NAMALWA (cell line): ENCODE data around the gene CLPSL2.

Experiments used
- DNase-seq: peaks from one replicate; pipeline ENCODE4 v3.0.0-alpha.2; 2015; ENCODE audit warnings: low spot score

Gene CLPSL2

DNA sequence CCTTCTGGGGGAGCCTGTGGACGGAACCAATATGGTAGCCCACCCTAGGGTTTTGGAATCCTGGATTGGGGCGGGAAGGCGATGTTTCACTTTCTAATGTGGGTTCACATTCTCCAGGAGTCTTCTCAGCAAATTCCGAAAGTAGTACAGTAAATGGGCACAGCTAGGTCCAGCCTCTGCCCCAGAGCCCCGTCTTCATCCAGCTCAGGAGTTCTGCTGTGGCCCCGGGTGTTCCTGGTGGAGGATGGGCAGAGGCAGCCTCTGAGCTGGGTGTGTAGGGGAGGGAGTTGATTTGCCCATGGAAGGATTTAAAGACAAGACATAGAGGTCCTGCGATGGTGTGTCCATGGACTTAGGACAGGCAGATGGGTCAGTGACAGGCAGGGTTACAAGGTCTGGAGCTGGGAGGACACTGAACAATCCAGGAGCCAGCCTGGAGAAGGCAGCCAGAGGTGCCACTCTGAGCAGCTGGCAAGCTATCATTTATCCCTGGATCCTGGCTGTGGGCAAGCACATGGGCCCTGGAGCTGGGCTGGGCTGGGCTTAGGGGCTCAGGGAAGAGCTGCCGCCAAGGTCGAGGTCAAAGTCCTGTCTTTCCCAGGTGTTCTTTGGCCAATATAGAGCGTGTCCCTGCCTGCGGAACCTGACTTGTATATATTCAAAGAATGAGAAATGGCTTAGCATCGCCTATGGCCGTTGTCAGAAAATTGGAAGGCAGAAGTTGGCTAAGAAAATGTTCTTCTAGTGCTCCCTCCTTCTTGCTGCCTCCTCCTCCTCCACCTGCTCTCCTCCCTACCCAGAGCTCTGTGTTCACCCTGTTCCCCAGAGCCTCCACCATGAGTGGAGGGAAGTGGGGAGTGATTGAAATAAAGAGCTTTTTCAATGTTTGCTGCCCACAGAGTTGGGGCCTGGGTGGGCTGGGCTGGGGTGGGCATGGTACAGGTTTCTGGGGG, 11.1 kb downstream of the CLPSL2 start:
- DNase-seq, result no peak

DNA sequence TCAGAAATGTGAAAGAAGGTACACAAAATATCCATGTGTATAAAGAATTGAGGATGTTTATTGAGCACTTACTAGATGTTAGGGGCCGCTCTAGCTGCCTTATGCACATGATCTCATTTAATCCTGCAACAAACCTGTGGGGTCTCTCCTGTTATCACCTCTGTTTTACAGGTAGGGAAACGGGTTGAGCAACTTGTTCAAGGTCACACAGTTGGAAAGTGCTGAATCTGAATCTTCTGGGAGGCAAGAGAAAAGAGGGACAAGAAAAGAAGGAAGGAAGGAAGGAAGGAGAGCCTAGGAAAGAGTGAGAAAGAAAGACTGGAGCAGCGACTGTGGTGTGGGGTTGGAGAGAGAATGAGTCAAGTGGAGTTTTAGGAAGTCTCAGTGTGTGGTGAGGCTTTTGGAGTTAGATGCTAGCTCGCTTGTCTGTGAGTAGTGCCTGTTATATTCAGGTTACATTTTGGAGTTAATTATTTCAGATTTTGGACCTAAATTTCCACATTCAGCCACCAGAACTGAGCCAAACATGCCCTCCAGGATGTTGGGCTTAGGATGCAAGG, 12.1 kb downstream of the CLPSL2 start:
- no peak for DNase-seq

DNA sequence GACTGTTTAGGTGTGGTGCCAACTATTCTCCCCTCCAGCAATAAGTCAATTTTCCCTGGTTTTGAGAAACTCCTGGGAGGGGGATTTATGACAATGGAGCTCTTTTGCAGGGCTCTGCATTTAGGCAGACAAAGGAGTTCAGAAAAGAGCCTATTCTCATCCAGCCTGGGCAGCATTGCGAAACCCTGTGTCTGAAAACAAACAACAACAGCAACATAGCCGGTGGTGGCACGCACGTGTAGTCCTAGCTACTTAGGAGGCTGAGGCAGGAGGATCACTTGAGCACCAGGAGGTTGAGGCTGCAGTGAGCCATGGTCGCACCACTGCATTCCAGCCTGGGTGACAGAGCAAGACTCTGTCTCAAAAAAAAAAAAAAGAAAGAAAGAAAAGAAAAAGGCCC, 14.3 kb downstream of the CLPSL2 start:
- DNase-seq, result no peak

DNA sequence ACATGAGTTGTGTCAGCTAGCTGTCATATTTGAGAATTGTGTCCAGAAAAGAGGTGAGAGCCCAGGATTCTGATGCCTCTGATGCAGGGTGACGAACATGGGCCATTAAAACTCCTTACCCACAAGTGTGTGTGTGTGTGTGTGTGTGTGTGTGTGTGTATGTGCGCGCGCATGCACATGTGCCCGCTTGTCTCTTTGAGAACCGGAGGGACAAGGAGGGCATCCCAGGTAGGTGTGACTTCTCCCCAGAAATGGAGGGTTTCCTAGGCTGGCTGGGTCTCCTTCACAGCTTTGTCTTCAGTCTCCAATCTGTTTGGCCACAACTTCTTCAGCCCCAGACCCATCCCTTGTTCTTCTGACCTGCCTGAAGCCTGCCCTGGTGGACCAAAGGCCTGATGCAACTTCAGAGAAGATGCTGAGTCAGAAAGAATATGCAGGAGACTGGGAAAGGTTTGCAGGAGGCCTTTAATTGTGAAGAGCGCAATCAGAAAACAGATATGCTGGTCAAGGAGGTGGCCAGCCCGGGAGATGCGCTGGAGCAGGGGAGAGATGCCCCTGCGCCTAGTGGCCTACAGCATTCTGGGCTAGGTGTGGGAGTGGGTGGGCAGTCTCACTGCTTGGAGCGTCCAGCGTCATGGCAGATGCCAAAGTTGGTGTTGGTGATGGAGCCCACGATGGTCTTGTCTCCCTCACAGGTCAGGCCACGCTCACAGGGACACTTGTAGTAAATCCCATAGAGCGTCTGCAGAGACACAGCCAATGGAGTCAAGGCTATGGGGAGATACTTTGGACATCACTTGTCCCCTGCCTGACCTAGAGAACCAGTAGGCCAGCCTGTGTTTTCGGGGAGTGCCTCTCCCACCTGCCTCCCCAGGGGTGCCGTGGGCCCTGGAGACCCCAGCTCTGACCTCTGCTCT, 18.4 kb downstream of the CLPSL2 start:
- DNase-seq, result no peak

DNA sequence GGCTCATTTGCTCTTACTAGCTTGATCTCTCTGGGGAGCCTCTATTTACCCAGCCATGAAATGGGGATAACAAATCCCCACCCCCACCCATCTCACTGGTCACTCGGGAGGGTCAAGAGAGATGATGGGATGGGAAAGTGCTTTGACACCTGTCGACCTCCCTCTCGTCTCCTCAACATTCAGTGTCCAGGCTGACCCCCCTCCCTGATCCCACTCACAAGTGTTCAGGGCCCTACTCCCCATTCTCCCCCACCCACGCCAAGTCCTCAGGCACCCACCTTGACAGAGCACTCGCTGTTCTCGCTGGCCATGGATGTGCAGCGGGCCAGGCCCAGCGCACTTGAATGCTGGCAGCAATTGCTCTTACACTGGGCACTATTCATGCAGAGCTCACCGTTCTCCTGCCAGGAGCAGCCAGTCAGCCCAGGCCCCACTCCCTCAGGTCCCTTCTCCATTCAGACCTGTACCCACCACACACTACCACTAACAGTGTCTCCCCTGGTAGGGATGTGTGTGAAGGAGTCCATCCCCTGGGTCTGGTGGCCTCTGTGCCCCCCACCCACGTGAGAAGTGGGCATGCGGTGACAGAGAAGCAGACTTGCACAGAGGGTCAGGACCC, 19.2 kb downstream of the CLPSL2 start:
- no peak for DNase-seq

DNA sequence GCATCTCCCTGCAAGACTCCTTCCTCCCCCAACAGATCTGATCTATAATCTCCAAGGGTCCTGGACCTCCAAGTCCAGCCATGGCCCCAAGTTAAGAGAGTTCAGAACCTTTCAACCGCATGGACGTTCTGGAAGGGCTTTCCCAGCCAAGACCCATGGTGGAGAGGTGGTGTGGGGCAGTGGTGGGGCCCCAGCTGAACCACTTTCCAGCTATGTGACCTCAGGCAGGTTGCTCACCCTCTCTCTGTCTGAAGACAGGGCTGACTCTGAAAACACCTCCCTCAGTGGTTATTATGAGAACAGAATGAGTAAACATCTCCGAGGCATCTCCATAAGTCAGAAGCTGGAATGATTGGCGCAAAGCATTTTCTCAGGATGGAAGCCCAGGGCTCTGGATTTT, 19.8 kb downstream of the CLPSL2 start:
- no peak for DNase-seq

DNA sequence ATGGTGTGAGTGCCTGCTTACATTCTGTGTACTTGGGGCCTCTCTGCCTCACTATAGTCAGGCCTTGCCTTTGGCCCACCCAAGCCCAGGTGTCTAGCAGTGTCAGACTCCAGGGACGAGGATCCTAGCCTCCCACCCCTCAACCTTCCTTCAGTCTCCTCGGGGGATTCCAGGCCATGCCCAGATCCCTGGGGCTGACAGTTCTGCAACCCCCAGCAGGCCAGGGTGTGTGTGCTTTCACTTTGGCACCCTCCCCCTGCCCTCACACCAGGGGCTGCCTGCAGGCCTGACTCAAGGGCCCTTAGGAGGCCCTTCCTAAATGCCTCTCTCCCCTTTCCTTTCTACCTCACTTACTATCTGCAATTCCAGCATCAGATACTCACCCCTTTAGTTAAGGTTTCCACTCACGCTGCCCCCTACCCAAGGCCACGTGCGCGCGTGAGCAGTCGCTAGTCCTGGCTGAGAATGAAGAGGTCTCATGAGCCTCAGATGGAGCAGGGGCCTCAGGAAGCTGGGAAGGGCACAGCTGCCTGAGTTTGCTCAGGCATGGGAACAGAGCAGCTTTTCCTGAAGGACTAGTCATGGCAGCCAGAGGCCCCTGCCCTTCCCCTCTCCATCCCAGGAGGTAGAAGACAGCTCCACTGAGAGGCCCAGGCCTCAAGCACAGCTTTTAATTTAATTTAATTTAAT, 21.6 kb downstream of the CLPSL2 start:
- DNase-seq, result no peak

DNA sequence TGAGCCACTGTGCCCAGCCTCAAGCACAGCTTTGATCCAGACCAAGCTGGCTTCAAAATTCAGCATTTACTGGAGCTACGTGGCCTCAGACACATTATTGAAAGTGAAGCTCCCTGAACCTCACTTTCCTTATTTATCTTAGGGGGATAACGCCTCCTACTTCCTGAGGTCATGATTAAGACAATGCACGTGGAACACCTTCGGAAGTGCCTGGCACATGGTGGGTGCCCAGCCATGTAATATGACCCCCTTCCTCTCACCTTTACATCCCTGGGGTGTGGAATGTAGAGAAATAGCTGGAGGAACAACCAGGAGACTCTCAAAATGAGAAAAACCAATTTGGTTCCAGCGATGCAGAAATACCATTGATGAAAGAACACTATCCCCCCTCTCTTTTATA, 22.3 kb downstream of the CLPSL2 start:
- DNase-seq, result no peak

DNA sequence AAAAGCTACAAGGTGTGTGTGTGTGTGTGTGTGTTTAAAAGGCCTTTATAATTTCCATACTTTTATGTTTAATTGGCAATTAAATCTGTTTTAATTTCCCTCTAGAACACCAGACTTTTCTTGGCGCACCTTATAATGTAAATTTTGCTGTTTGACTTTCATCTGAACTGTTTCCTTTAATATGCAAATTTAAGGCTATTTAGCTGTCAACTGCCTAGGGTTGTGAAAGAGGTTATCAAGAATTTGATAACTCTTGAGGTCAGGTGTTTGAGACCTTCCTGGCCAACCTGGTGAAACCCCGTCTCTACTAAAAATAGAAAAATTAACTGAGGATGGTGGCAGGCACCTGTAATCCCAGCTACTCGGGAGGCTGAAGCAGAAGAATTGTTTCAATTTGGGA, 24.8 kb downstream of the CLPSL2 start:
- no peak for DNase-seq

DNA sequence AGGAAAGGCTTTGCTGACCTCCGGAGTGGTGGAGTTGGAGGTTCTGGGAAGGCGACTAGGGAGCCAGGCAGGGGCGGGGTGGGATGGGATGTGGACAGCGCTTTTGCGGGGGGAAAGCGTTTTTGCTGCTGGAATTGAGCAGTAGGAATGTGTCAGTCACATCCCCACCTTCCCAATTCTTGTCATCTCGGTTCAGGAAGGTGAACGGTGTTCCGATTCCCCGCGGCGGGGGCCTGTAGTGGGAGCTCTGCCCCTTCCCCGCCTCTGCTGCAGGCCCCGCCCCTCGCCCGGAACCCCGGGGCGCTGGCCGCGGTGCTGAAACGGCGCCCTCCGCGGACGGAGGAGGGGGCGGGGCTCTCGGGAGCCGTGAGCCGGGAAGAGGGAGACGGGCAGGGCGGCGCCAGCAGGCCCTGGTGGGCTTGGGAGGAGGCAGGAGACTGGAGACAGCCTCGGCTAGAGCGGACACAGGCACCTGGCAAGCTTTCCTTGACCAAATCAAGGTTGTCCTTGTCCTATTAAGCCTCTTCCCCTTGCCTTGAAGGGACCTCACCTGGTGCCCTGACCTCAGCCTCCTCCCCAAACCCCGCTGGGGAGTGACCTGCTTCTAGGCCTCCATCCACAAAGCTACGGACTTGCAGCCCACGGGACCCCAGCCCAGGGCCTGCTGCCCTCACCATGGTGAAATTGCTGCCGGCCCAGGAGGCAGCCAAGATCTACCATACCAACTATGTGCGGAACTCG, 28.8 kb downstream of the CLPSL2 start, which contains the start of gene LHFPL5:
Gene LHFPL5, plus strand, starts transcription at position 357 of the 741 bp plus-strand sequence. Its CDS starts 319 bp downstream, at position 676.
- DNase-seq, result peak; percentile 62

DNA sequence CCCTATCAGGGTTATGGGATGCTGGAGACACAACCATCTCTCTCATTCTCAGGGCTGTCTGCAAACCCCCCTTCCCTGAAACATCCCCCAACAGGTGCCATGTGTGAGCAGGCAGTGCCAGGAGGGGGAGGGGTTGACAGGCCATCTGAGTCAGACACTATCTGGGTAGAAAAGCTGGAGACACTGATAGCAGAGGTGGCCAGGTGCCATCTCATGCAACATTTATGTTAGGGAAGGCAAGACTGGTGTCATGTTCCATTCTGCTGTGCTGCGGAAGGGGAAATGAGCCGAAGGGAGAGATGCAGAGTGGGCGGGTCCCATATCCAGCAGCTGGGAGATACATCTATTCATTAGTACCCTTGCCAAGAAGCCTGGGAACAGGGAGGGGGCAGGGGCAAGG, 32.3 kb downstream of the CLPSL2 start:
- DNase-seq, result no peak

DNA sequence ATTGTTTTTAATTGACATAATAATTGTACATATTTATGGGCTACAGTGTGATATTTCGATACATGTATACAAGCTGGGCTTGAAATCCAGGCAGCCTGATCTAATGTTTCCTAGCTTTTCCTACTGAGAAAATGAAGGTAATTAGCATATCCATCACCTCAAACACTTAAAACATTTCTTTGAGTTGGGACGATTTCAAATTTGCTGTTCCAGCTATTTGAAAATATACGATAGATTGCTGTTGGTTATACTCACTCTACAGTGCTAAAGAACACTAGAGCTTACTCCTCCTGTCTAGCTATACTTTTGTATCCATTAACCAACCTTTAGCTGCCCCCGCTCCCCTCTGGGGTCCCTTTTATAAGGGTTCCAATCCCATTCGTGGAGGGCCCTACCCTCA, 33.4 kb downstream of the CLPSL2 start:
- no peak for DNase-seq

DNA sequence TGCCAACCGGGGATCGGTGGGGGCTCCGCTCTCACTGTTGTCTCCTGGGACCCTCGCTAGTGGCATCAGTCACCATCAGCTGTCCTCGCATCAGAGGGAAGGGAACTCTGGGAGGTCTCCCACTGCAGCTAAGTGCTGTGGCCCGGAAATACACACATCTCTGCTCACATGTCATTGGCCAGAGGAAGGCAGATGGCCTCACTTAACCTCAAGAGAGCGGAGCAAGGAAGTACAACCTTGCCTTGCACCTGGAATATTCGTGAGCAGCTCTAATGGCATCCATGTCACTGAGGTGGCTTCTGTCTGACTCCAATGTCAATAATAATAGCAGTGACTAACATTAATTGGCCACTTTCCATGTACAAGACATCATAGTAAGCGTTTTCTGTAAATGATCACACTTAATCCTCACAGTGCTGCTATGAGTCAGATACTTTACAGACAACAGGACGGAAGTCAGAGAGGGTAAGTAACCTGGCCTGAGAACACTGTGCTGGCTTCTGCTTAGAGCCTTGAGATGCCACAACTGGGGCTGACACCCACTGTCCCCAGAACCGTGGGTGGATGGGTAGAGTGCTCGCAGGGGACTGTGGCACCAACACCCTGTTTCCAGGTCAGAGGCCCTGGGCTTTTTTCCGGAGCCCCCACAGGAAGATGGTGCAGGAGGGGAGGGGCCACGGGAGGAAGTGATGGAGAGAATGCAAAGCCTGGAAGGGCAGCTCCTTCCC, 34.7 kb downstream of the CLPSL2 start:
- no peak for DNase-seq

DNA sequence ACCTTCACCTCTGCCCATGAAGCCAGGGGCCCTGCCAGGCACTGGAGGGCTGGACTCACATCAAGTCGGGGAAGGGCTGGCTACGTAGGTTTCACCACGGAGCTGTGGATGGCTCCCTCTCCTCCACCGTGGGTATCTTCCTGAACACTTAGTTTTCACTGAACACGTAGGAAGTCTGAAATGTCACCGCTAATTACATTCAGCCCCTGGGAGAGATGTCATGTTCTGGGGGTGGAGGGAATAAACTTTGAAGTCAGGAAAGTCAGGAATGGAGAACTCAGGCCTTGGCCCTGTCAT, 35.2 kb downstream of the CLPSL2 start:
- no peak for DNase-seq

DNA sequence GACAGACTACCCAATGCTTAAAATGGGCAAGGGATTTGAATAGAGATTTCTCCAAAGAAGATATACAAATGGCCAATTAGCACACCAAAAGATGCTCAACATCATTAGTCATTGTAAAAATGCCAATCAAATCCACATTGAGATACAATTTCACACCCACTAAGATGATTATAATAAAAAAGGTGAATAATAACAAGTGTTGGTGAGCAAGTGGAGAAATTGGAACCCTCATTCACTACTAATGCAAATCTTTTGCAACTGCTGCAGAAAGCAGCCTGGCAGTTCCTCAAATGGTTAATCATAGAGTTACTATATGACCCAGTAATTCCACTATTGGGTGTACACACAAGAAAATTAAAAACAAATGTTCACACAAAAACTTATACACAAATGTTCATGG, 41.1 kb downstream of the CLPSL2 start:
- no peak for DNase-seq

DNA sequence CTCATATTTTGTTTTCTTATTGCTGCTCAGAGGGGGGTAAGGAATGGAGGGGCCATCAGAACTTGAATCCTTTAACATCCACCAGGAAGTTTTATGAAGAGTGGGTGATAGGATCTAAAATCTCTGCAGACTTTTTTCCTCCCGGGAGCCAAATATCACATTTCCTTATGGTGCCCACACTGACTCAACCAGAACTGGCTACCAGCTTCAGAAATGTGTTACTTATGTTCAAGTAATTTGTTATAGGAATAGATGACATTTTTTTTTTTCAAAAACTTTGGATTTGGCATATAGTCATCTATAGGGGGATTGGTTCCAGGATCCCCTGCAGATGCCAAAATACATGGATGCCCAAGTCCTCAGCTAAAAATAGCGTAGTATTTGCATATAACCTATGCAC, 47.2 kb downstream of the CLPSL2 start:
- no peak for DNase-seq

DNA sequence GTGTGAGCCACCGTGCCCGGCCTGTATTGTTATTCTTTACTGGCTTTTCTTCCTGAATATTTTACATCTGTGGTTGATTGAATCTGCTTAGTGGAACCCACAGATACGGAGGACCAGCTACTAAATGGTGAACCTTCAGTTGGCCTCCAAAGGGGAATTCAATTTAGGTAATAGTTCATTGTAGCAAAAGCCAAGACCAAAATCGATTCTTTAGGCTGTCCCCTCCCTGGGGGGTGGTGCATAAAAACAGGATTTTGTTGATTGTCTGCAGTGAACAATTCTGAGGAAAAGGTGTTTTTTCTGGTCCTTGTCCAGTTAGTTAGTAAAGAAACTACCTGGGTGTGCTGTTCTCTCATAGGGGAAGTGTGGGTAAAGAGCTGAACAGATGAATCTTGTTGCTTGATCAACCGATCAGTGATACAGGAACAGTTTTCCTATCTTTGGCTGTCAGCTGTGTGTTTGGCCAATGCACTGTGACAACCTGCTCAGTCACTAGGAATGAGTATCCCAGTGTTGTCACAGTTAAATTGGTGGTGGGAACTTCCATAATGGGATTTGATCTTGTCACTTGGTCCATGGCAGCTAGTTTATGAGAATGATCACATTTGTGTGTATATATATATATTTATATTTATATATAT, 48.3 kb downstream of the CLPSL2 start:
- no peak for DNase-seq
